ENCODE measurements around the gene TRAM2.

The TRAM2 gene, protein sequence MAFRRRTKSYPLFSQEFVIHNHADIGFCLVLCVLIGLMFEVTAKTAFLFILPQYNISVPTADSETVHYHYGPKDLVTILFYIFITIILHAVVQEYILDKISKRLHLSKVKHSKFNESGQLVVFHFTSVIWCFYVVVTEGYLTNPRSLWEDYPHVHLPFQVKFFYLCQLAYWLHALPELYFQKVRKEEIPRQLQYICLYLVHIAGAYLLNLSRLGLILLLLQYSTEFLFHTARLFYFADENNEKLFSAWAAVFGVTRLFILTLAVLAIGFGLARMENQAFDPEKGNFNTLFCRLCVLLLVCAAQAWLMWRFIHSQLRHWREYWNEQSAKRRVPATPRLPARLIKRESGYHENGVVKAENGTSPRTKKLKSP
- 5.2 to 36.3 (median 16.1) reads per million in 9 experiments for total RNA-seq

DNA sequence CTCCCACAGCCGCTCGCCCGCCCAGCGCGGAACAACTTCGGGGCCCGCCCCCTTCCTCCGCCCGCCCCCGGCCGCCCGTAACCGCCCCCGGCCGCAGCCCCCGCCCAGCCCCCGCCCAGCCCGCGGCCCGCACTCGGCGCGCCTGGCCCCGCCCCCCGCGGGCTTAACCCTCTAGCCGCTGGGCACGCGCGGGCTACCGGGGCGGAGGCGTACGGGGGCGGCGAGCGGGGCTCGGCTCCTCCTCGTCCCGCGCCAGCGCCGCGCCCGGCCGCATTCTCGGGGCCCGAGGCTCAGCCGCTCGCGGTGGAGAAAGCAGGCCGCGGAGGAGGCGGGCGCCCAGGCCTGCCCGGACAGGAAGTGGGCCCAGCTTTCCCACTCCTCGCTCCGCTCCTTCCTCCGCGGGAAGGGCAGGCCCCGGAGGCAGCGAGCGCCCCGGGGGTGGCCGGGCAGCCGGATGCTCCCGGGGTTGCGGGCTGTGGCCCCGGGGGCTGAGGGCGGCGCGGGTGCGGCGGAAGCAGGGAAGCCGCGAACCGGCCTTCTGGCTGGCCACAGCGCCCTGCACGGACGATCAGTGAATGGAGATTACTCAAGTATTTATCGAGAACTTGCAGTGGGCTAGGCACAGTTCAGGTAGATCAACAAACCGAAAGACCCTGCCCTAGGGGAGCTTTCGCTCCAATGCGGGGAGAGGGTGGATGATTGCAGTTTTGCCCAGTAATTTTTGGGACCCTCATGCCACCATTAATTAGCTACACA is at the start of gene TRAM2:
TRAM2 (minus strand) TSS at position 39 of the 756 bp plus-strand sequence. CDS start 145 bp downstream, outside the sequence.
- DNase-seq (peak; percentile 71 to 77 (median 72)), ATAC-seq (replicated peaks) (peak; percentile 68)
- peaks cover 22% of the 10 kb centered on the region for H3K36me3 Mint-ChIP-seq (ENCODE audit: insufficient read depth)
- peak within 1 kb of the TSS; percentile 77 to 82 for H3K4me3 Mint-ChIP-seq
- H3K9me3 Mint-ChIP-seq, result no peaks in the 10 kb centered on the region
- H3K27ac Mint-ChIP-seq, result peak within 1 kb of the TSS; percentile 75 to 96
- H3K4me1 Mint-ChIP-seq (ENCODE audit: low read depth in 2 of 2), result peaks cover 35 to 37% of the 10 kb centered on the region in 2 donors
- no peaks in the 10 kb centered on the region for H3K27me3 Mint-ChIP-seq

DNA sequence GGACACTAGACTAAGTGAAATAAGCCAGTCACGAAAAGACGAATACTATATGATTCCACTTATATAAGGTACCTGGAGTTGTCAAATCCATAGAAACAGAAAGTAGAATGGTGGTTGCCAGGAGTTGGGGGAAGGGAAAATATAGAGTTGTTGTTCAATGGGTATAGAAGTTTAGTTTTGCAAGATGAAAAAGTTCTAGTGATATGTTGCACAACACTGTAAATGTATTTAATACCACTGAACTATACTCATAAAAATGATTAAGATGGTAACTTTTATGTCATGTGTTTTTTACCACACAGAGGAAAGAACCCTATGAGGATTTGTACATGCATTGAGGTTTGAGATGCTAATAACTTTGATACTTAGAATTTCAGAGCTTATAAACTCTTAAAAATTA is 46.0 kb upstream of the TRAM2 start:
- Mint-ChIP-seq H3K36me3 (ENCODE audit: insufficient read depth) (no peaks in the 10 kb centered on the region), H3K27ac (no peak overlapping the region), H3K27me3 (peaks cover 9 to 40% of the 10 kb centered on the region in 2 donors), H3K9me3 (no peaks in the 10 kb centered on the region), H3K4me1 (ENCODE audit: low read depth in 2 of 2) (no peaks in the 10 kb centered on the region), H3K4me3 (no peak overlapping the region)
- no peak for ATAC-seq (replicated peaks)
- no peak for DNase-seq

- Mint-ChIP-seq H3K9me3 (no peaks in the 10 kb centered on the region), H3K27ac (no peak overlapping the region), H3K4me1 (ENCODE audit: low read depth in 2 of 2) (no peaks in the 10 kb centered on the region), H3K4me3 (no peak overlapping the region), H3K36me3 (ENCODE audit: insufficient read depth) (no peaks in the 10 kb centered on the region), H3K27me3 (peaks cover 14 to 38% of the 10 kb centered on the region in 2 donors)
- no peak for ATAC-seq (replicated peaks)
- no peak for DNase-seq
Measured at GRCh38 chr6:52621631-52622030, 44.8 kb upstream of the TRAM2 start.

- no peak overlapping the region for H3K27ac Mint-ChIP-seq
- DNase-seq (no peak), ATAC-seq (replicated peaks) (no peak)
- H3K27me3 Mint-ChIP-seq, result peaks cover 14 to 31% of the 10 kb centered on the region in 2 donors
- no peaks in the 10 kb centered on the region for H3K9me3 Mint-ChIP-seq
- H3K4me3 Mint-ChIP-seq, result no peak overlapping the region
- no peaks in the 10 kb centered on the region for H3K36me3 Mint-ChIP-seq (ENCODE audit: insufficient read depth)
- no peaks in the 10 kb centered on the region for H3K4me1 Mint-ChIP-seq (ENCODE audit: low read depth in 2 of 2)
Measured at GRCh38 chr6:52620906-52621190, 44.0 kb upstream of the TRAM2 start.

- Mint-ChIP-seq H3K27ac (no peak overlapping the region), H3K4me1 (ENCODE audit: low read depth in 2 of 2) (no peaks in the 10 kb centered on the region), H3K27me3 (peaks cover 16 to 31% of the 10 kb centered on the region in 2 donors), H3K4me3 (no peak overlapping the region), H3K9me3 (no peaks in the 10 kb centered on the region), H3K36me3 (ENCODE audit: insufficient read depth) (no peaks in the 10 kb centered on the region)
- DNase-seq (no peak), ATAC-seq (replicated peaks) (no peak)
Measured at GRCh38 chr6:52620055-52620905, 43.4 kb upstream of the TRAM2 start.

GRCh38 chr6:52617087-52617486 is 40.2 kb upstream of the TRAM2 start:
- H3K4me1 Mint-ChIP-seq (ENCODE audit: low read depth in 2 of 2), result no peaks in the 10 kb centered on the region
- no peak overlapping the region for H3K4me3 Mint-ChIP-seq
- ATAC-seq (replicated peaks) (no peak), DNase-seq (no peak)
- H3K36me3 Mint-ChIP-seq (ENCODE audit: insufficient read depth), result no peaks in the 10 kb centered on the region
- peaks cover 25 to 40% of the 10 kb centered on the region in 2 donors for H3K27me3 Mint-ChIP-seq
- H3K9me3 Mint-ChIP-seq, result no peaks in the 10 kb centered on the region
- no peak overlapping the region for H3K27ac Mint-ChIP-seq

- H3K36me3 Mint-ChIP-seq (ENCODE audit: insufficient read depth), result no peaks in the 10 kb centered on the region
- ATAC-seq (replicated peaks) (no peak), DNase-seq (no peak)
- H3K27me3 Mint-ChIP-seq, result peaks cover 17 to 40% of the 10 kb centered on the region in 2 donors
- H3K4me3 Mint-ChIP-seq, result no peak overlapping the region
- no peak overlapping the region for H3K27ac Mint-ChIP-seq
- no peaks in the 10 kb centered on the region for H3K4me1 Mint-ChIP-seq (ENCODE audit: low read depth in 2 of 2)
- no peaks in the 10 kb centered on the region for H3K9me3 Mint-ChIP-seq
Measured at GRCh38 chr6:52616059-52616690, 39.3 kb upstream of the TRAM2 start.

GRCh38 chr6:52612336-52613054 is 35.6 kb upstream of the TRAM2 start:
- DNase-seq (no peak), ATAC-seq (replicated peaks) (no peak)
- Mint-ChIP-seq H3K9me3 (no peaks in the 10 kb centered on the region), H3K4me1 (ENCODE audit: low read depth in 2 of 2) (no peaks in the 10 kb centered on the region), H3K27ac (no peak overlapping the region), H3K27me3 (peaks cover 22 to 60% of the 10 kb centered on the region in 2 donors), H3K36me3 (ENCODE audit: insufficient read depth) (no peaks in the 10 kb centered on the region), H3K4me3 (no peak overlapping the region)

- Mint-ChIP-seq H3K4me1 (ENCODE audit: low read depth in 2 of 2) (no peaks in the 10 kb centered on the region), H3K27me3 (peaks cover 22 to 61% of the 10 kb centered on the region in 2 donors), H3K36me3 (ENCODE audit: insufficient read depth) (no peaks in the 10 kb centered on the region), H3K9me3 (no peaks in the 10 kb centered on the region), H3K27ac (no peak overlapping the region), H3K4me3 (no peak overlapping the region)
- DNase-seq (no peak), ATAC-seq (replicated peaks) (no peak)
Measured at GRCh38 chr6:52611833-52612232, 35.0 kb upstream of the TRAM2 start.

GRCh38 chr6:52610745-52611355 is 34.0 kb upstream of the TRAM2 start:
- H3K9me3 Mint-ChIP-seq, result no peaks in the 10 kb centered on the region
- ATAC-seq (replicated peaks) (no peak), DNase-seq (no peak)
- H3K4me1 Mint-ChIP-seq (ENCODE audit: low read depth in 2 of 2), result no peaks in the 10 kb centered on the region
- H3K36me3 Mint-ChIP-seq (ENCODE audit: insufficient read depth), result no peaks in the 10 kb centered on the region
- no peak overlapping the region for H3K4me3 Mint-ChIP-seq
- peaks cover 22 to 61% of the 10 kb centered on the region in 2 donors for H3K27me3 Mint-ChIP-seq
- H3K27ac Mint-ChIP-seq, result no peak overlapping the region

GRCh38 chr6:52610011-52610410 is 33.2 kb upstream of the TRAM2 start:
- Mint-ChIP-seq H3K27ac (no peak overlapping the region), H3K9me3 (no peaks in the 10 kb centered on the region), H3K36me3 (ENCODE audit: insufficient read depth) (no peaks in the 10 kb centered on the region), H3K27me3 (peaks cover 17 to 56% of the 10 kb centered on the region in 2 donors), H3K4me1 (ENCODE audit: low read depth in 2 of 2) (no peaks in the 10 kb centered on the region), H3K4me3 (no peak overlapping the region)
- DNase-seq (no peak), ATAC-seq (replicated peaks) (no peak)

- Mint-ChIP-seq H3K27ac (no peak overlapping the region), H3K36me3 (ENCODE audit: insufficient read depth) (no peaks in the 10 kb centered on the region), H3K4me3 (no peak overlapping the region), H3K4me1 (ENCODE audit: low read depth in 2 of 2) (no peaks in the 10 kb centered on the region), H3K27me3 (peaks cover 11 to 52% of the 10 kb centered on the region in 2 donors), H3K9me3 (no peaks in the 10 kb centered on the region)
- DNase-seq (no peak), ATAC-seq (replicated peaks) (no peak)
Measured at GRCh38 chr6:52605610-52606185, 28.8 kb upstream of the TRAM2 start.
